HepG2 (cell line): Measurements from ENCODE around the gene TARDBP. TPM values are rescaled to one million over a fixed set of nuclear protein-coding genes. Genes with fewer than 3 reads are reported as not detected.

ENCODE experiments used
- FOXK1 ChIP-seq: sonication (generic); formaldehyde crosslinking; IDR thresholded peaks from 2 replicates; pipeline ENCODE4 v1.4.0; 2020; ENCODE audit warnings: low read depth, missing genetic modification reagents, borderline replicate concordance
- GATAD1 ChIP-seq: IDR thresholded peaks from 2 replicates; pipeline ENCODE4 v1.6.1; 2016; ENCODE audit warnings: missing genetic modification reagents, missing compliant biosample characterization
- HNF4G ChIP-seq, 2 experiments: sonication (generic) in 1 of 2; formaldehyde crosslinking in 1 of 2; IDR thresholded peaks; 2 replicates each; pipeline versions ENCODE4 v1.4.0 to v1.6.1; 2011 to 2020; ENCODE audit warnings: borderline replicate concordance in 2 of 2, low read depth in 2 of 2, mild to moderate bottlenecking in 2 of 2, low read length in 1 of 2, missing genetic modification reagents in 1 of 2, moderate library complexity in 1 of 2
- KAT8 ChIP-seq: IDR thresholded peaks from 2 replicates; pipeline ENCODE4 v1.6.1; 2016; ENCODE audit warnings: missing genetic modification reagents, missing compliant biosample characterization
- MEF2D ChIP-seq: sonication (generic); formaldehyde crosslinking; IDR thresholded peaks from 2 replicates; pipeline ENCODE4 v1.5.1; 2020; ENCODE audit warnings: mild to moderate bottlenecking, missing genetic modification reagents
- MXD4 ChIP-seq: IDR thresholded peaks from 2 replicates; pipeline ENCODE4 v1.6.1; 2016; ENCODE audit warnings: mild to moderate bottlenecking, missing biosample characterization, missing genetic modification reagents
- NFYB ChIP-seq: sonication (generic); formaldehyde crosslinking; IDR thresholded peaks from 2 replicates; pipeline ENCODE4 v1.4.0; 2020; ENCODE audit warnings: missing genetic modification reagents
- NR0B2 ChIP-seq: sonication (generic); formaldehyde crosslinking; IDR thresholded peaks from 2 replicates; pipeline ENCODE4 v1.4.0; 2020; ENCODE audit warnings: mild to moderate bottlenecking, missing genetic modification reagents
- NR1H2 ChIP-seq: sonication (generic); formaldehyde crosslinking; IDR thresholded peaks from 2 replicates; pipeline ENCODE4 v1.8.1; 2022; ENCODE audit warnings: low read depth, missing genetic modification reagents, borderline replicate concordance
- POLR2A ChIP-seq, 2 experiments: IDR thresholded peaks; 2 replicates each; pipeline ENCODE4 v1.6.1; 2011; ENCODE audit warnings: low read depth in 2 of 2, low read length in 2 of 2, mild to moderate bottlenecking in 1 of 2, moderate library complexity in 1 of 2; ENCODE audit not compliant: insufficient read depth in 1 of 2
- RAD21 ChIP-seq: fragments of 450-650 bp; formaldehyde crosslinking; IDR thresholded peaks from 2 replicates; pipeline ENCODE4 v1.5.0; 2020; ENCODE audit warnings: mild to moderate bottlenecking
- RNF2 ChIP-seq: fragments of 450-650 bp; conservative IDR thresholded peaks from 2 replicates; pipeline ENCODE4 v1.6.1; 2016; ENCODE audit warnings: low read depth
- RXRA ChIP-seq: sonication (generic); formaldehyde crosslinking; IDR thresholded peaks from 2 replicates; pipeline ENCODE4 v1.5.1; 2020; ENCODE audit warnings: missing genetic modification reagents
- SP2 ChIP-seq: sonication (generic); formaldehyde crosslinking; IDR thresholded peaks from 2 replicates; pipeline ENCODE4 v1.5.1; 2020; ENCODE audit warnings: mild to moderate bottlenecking, missing genetic modification reagents
- TBX2 ChIP-seq: sonication (generic); formaldehyde crosslinking; IDR thresholded peaks from 2 replicates; pipeline ENCODE4 v1.5.0; 2020; ENCODE audit warnings: missing genetic modification reagents, mild to moderate bottlenecking, borderline replicate concordance
- TMF1 ChIP-seq: sonication (generic); formaldehyde crosslinking; IDR thresholded peaks from 2 replicates; pipeline ENCODE4 v1.8.1; 2022; ENCODE audit warnings: low read depth, missing genetic modification reagents
- YEATS4 ChIP-seq: sonication (generic); formaldehyde crosslinking; IDR thresholded peaks from 2 replicates; pipeline ENCODE4 v1.4.0; 2020; ENCODE audit warnings: missing genetic modification reagents, borderline replicate concordance
- ZFP90 ChIP-seq: sonication (generic); formaldehyde crosslinking; IDR thresholded peaks from 2 replicates; pipeline ENCODE4 v1.8.0; 2022; ENCODE audit warnings: missing genetic modification reagents, mild to moderate bottlenecking, inconsistent platforms, borderline replicate concordance
- ZNF331 ChIP-seq: sonication (generic); formaldehyde crosslinking; IDR thresholded peaks from 2 replicates; pipeline ENCODE4 v1.4.0; 2020; ENCODE audit warnings: missing genetic modification reagents
- ZNF615 ChIP-seq: sonication (generic); formaldehyde crosslinking; IDR thresholded peaks from 2 replicates; pipeline ENCODE4 v1.5.0; 2020; ENCODE audit warnings: mild to moderate bottlenecking, missing genetic modification reagents, borderline replicate concordance
- ZNF703 ChIP-seq: sonication (generic); formaldehyde crosslinking; IDR thresholded peaks from 2 replicates; pipeline ENCODE4 v1.5.1; 2020; ENCODE audit warnings: missing genetic modification reagents, mild to moderate bottlenecking, moderate library complexity, borderline replicate concordance
- ZNF800 ChIP-seq: sonication (generic); formaldehyde crosslinking; IDR thresholded peaks from 2 replicates; pipeline ENCODE4 v1.4.0; 2020; ENCODE audit warnings: missing genetic modification reagents
- ZUFSP ChIP-seq: sonication (generic); formaldehyde crosslinking; IDR thresholded peaks from 2 replicates; pipeline ENCODE4 v1.9.0; 2021; ENCODE audit warnings: missing genetic modification reagents, mild to moderate bottlenecking, borderline replicate concordance
- ZZZ3 ChIP-seq: sonication (generic); formaldehyde crosslinking; IDR thresholded peaks from 2 replicates; pipeline ENCODE4 v1.4.0; 2020; ENCODE audit warnings: missing genetic modification reagents, mild to moderate bottlenecking, borderline replicate concordance
- polyA plus RNA-seq, 8 experiments: library from polyadenylated mRNA; depleted of rRNA in 3 of 8; stranded (reverse) in 7 of 8; unstranded in 1 of 8; fragments of >200 nt; fragmentation: Illumina TruSeq in 4 of 8; extraction: Trizol in 4 of 8; gene quantifications; 2 replicates each; pipeline versions ENCODE4 v1.2.1 to v1.2.3, GENCODE V29; 2011 to 2016; ENCODE audit warnings: low read depth in 4 of 8, missing spikeins in 1 of 8, mixed read lengths in 1 of 8; ENCODE audit not compliant: insufficient read depth in 1 of 8
- total RNA-seq, 5 experiments: library from RNA; depleted of rRNA; stranded (reverse); fragments of >200 nt; fragmentation: Illumina TruSeq; extraction: Trizol; gene quantifications; 2 replicates each; pipeline ENCODE4 v1.2.3, GENCODE V29; 2016; ENCODE audit warnings: low read depth in 1 of 5

The TARDBP gene
- total and polyA plus RNA-seq, 2 of the 13 experiments (the other 11 are each of a cell fraction or from before 2014, with no cell fraction given) = 62.4 to 93.0 TPM

GRCh38 chr1:11059968-11060830 lies 47.7 kb downstream of the TARDBP start, which contains the start of gene SRM (continued):
- TF ChIP-seq MEF2D = 0 out of 2 replicates have a peak, but pooled peaks have one; percentile 45
- no peak for TF ChIP-seq RXRA (CRISPR knock-in tag)
- TF ChIP-seq TMF1 = no peak
- peak; percentile 13; the same call in 1 of the 2 replicates for TF ChIP-seq HNF4G (IDR thresholded peaks at IDR 0.05; ENCODE audit: borderline replicate concordance, low read depth, low read length)
- no peak for TF ChIP-seq HNF4G (CRISPR knock-in tag; IDR thresholded peaks at IDR 0.05; ENCODE audit: borderline replicate concordance, low read depth)
- peak; percentile 87; the same call in 1 of the 2 replicates for TF ChIP-seq NR0B2 (CRISPR knock-in tag)
- TF ChIP-seq ZNF331 (CRISPR knock-in tag) = 0 out of 2 replicates have a peak, but pooled peaks have one; percentile 29
- peak; percentile 32 for TF ChIP-seq RAD21 (CRISPR knock-in tag)
- TF ChIP-seq ZFP90 = no peak
- TF ChIP-seq KAT8 (CRISPR knock-in tag) = peak; percentile 21; the same call in 1 of the 2 replicates
- no peak for TF ChIP-seq TBX2 (CRISPR knock-in tag)
- TF ChIP-seq ZNF703 (CRISPR knock-in tag) = no peak
- TF ChIP-seq RNF2 = peak; percentile 75
- 0 out of 2 replicates have a peak, but pooled peaks have one; percentile 29 for TF ChIP-seq FOXK1
- no peak for TF ChIP-seq ZUFSP
- TF ChIP-seq POLR2A (IDR thresholded peaks at IDR 0.05; ENCODE audit: insufficient read depth in 1 of 2, low read depth in 2 of 2, low read length in 2 of 2) = peak; percentile 67 to 77; a peak in 2 of 4 replicates
- peak; percentile 70; the same call in 1 of the 2 replicates for TF ChIP-seq YEATS4 (CRISPR knock-in tag)
- TF ChIP-seq ZNF800 (CRISPR knock-in tag) = 0 out of 2 replicates have a peak, but pooled peaks have one; percentile 27
- TF ChIP-seq MXD4 (CRISPR knock-in tag) = peak; percentile 96
- no peak for TF ChIP-seq ZZZ3 (CRISPR knock-in tag)
- no peak for TF ChIP-seq ZNF615 (CRISPR knock-in tag)
- peak; percentile 68 for TF ChIP-seq GATAD1 (CRISPR knock-in tag)
- peak; percentile 86 for TF ChIP-seq SP2 (CRISPR knock-in tag)
- no peak for TF ChIP-seq NR1H2 (CRISPR knock-in tag)
- peak; percentile 78 for TF ChIP-seq NFYB (CRISPR knock-in tag)
